Activated CD4-positive, alpha-beta T cell treated with anti-CD3 and anti-CD28 coated beads, Interleukin-2, amount 10 ng/mL, durations not matched to agents 24 days and 14 days (primary cell): Measurements from ENCODE around the gene PPARG. TPM values are rescaled to one million over a fixed set of nuclear protein-coding genes. Genes with fewer than 3 reads are reported as not detected.

Experiments
- DNase-seq: peaks from one replicate; pipeline ENCODE4 v3.0.0; 2022
- H3K27ac Mint-ChIP-seq: one replicate; pipeline ENCODE4 v1.8.0; 2022; ENCODE audit warnings: mild to moderate bottlenecking, mixed read lengths
- H3K27me3 Mint-ChIP-seq: one replicate; pipeline ENCODE4 v1.8.0; 2022; ENCODE audit warnings: mixed read lengths
- H3K36me3 Mint-ChIP-seq: one replicate; pipeline ENCODE4 v1.8.0; 2022; ENCODE audit warnings: low read depth, mild to moderate bottlenecking, mixed read lengths
- H3K4me1 Mint-ChIP-seq: one replicate; pipeline ENCODE4 v1.8.0; 2021; ENCODE audit warnings: mixed read lengths
- H3K4me3 Mint-ChIP-seq: one replicate; pipeline ENCODE4 v1.8.0; 2022; ENCODE audit warnings: mild to moderate bottlenecking, moderate library complexity, mixed read lengths
- H3K9me3 Mint-ChIP-seq: one replicate; pipeline ENCODE4 v1.8.0; 2021; ENCODE audit warnings: mixed read lengths
- intact Hi-C: fragments of 100-400 bp; cut with micrococcal nuclease; formaldehyde crosslinking; loops from one replicate; pipeline ENCODE4 v1.15.1; 2023
- total RNA-seq: library from RNA; stranded (reverse); gene quantifications from 2 replicates; pipeline ENCODE4 v1.2.3, GENCODE V29; 2022

PPARG gene
- total RNA-seq, 1 donor from 2014 or later, result 4.6 TPM

- H3K27me3 Mint-ChIP-seq, result peaks cover 25% of the 10 kb centered on the region
- DNase-seq, result no peak
- intact Hi-C loops, result loop anchor here (5.0 kb wide), 1 partner anchor 213 kb away; no protein-coding TSS in a partner anchor
- no peaks in the 10 kb centered on the region for H3K36me3 Mint-ChIP-seq
- peaks cover 5% of the 10 kb centered on the region for H3K9me3 Mint-ChIP-seq
- peaks cover 5% of the 10 kb centered on the region for H3K4me1 Mint-ChIP-seq
- H3K27ac Mint-ChIP-seq, result no peak overlapping the region
- no peak overlapping the region for H3K4me3 Mint-ChIP-seq
Measured at GRCh38 chr3:12349895-12350811, 61.3 kb downstream of the PPARG start.

GRCh38 chr3:12351145-12351544, 62.3 kb downstream of the PPARG start:
- Mint-ChIP-seq H3K27me3 (peaks cover 20% of the 10 kb centered on the region), H3K4me3 (no peak overlapping the region)
- DNase-seq, result no peak

GRCh38 chr3:12352253-12352652, 63.4 kb downstream of the PPARG start:
- H3K27me3 Mint-ChIP-seq, result peaks cover 22% of the 10 kb centered on the region
- no peak overlapping the region for H3K4me3 Mint-ChIP-seq
- intact Hi-C loops, result loop anchor here (5.0 kb wide), 1 partner anchor 215 kb away; no protein-coding TSS in a partner anchor
- no peak overlapping the region for H3K27ac Mint-ChIP-seq
- H3K9me3 Mint-ChIP-seq, result no peaks in the 10 kb centered on the region
- no peaks in the 10 kb centered on the region for H3K36me3 Mint-ChIP-seq
- DNase-seq, result no peak
- H3K4me1 Mint-ChIP-seq, result no peaks in the 10 kb centered on the region

More at GRCh38 chr3:12351145-12351544, 62.3 kb downstream of the PPARG start:
- no peaks in the 10 kb centered on the region for H3K9me3 Mint-ChIP-seq
- no peaks in the 10 kb centered on the region for H3K4me1 Mint-ChIP-seq
- no peaks in the 10 kb centered on the region for H3K36me3 Mint-ChIP-seq
- intact Hi-C loops, result loop anchor here (5.0 kb wide), 1 partner anchor 214 kb away; no protein-coding TSS in a partner anchor
- no peak overlapping the region for H3K27ac Mint-ChIP-seq

GRCh38 chr3:12352755-12353154, 63.9 kb downstream of the PPARG start:
- Mint-ChIP-seq H3K36me3 (no peaks in the 10 kb centered on the region), H3K27me3 (peaks cover 21% of the 10 kb centered on the region), H3K4me1 (no peaks in the 10 kb centered on the region), H3K9me3 (no peaks in the 10 kb centered on the region), H3K27ac (no peak overlapping the region), H3K4me3 (no peak overlapping the region)
- no peak for DNase-seq
- intact Hi-C loops, result loop anchor here (5.0 kb wide), 1 partner anchor 215 kb away; no protein-coding TSS in a partner anchor

- Mint-ChIP-seq H3K9me3 (no peaks in the 10 kb centered on the region), H3K4me1 (no peaks in the 10 kb centered on the region), H3K36me3 (no peaks in the 10 kb centered on the region), H3K4me3 (no peak overlapping the region), H3K27me3 (peaks cover 15% of the 10 kb centered on the region), H3K27ac (no peak overlapping the region)
- intact Hi-C loops, result loop anchor here (5.0 kb wide), 1 partner anchor 217 kb away; no protein-coding TSS in a partner anchor
- DNase-seq, result no peak
Measured at GRCh38 chr3:12353796-12354525, 65.1 kb downstream of the PPARG start.

- Mint-ChIP-seq H3K27me3 (peaks cover 13% of the 10 kb centered on the region), H3K36me3 (no peaks in the 10 kb centered on the region)
- no peak for DNase-seq
Measured at GRCh38 chr3:12356175-12356574, 67.3 kb downstream of the PPARG start.

GRCh38 chr3:12356996-12357395, 68.1 kb downstream of the PPARG start:
- Mint-ChIP-seq H3K36me3 (no peaks in the 10 kb centered on the region), H3K4me3 (no peak overlapping the region), H3K4me1 (no peaks in the 10 kb centered on the region), H3K27me3 (peaks cover 10% of the 10 kb centered on the region), H3K27ac (no peak overlapping the region), H3K9me3 (no peaks in the 10 kb centered on the region)
- no peak for DNase-seq
- intact Hi-C loops, result no loop called here

More at GRCh38 chr3:12356175-12356574, 67.3 kb downstream of the PPARG start:
- no peaks in the 10 kb centered on the region for H3K4me1 Mint-ChIP-seq
- intact Hi-C loops, result no loop called here
- no peak overlapping the region for H3K27ac Mint-ChIP-seq
- H3K9me3 Mint-ChIP-seq, result no peaks in the 10 kb centered on the region
- no peak overlapping the region for H3K4me3 Mint-ChIP-seq

GRCh38 chr3:12357456-12357855, 68.6 kb downstream of the PPARG start:
- Mint-ChIP-seq H3K4me3 (no peak overlapping the region), H3K4me1 (no peaks in the 10 kb centered on the region), H3K27ac (no peak overlapping the region), H3K36me3 (no peaks in the 10 kb centered on the region), H3K27me3 (peaks cover 9% of the 10 kb centered on the region), H3K9me3 (no peaks in the 10 kb centered on the region)
- no peak for DNase-seq
- intact Hi-C loops, result no loop called here

- Mint-ChIP-seq H3K4me1 (peaks cover 3% of the 10 kb centered on the region), H3K9me3 (no peaks in the 10 kb centered on the region), H3K27me3 (peaks cover 2% of the 10 kb centered on the region), H3K4me3 (no peak overlapping the region), H3K36me3 (no peaks in the 10 kb centered on the region), H3K27ac (no peak overlapping the region)
- intact Hi-C loops, result no loop called here
- no peak for DNase-seq
Measured at GRCh38 chr3:12363397-12364195, 74.7 kb downstream of the PPARG start.

GRCh38 chr3:12367346-12367745, 78.5 kb downstream of the PPARG start:
- Mint-ChIP-seq H3K36me3 (no peaks in the 10 kb centered on the region), H3K4me1 (peaks cover 3% of the 10 kb centered on the region), H3K27ac (no peak overlapping the region), H3K27me3 (peaks cover 11% of the 10 kb centered on the region), H3K9me3 (no peaks in the 10 kb centered on the region), H3K4me3 (no peak overlapping the region)
- no peak for DNase-seq
- intact Hi-C loops, result no loop called here

GRCh38 chr3:12369029-12369428, 80.2 kb downstream of the PPARG start:
- no peaks in the 10 kb centered on the region for H3K9me3 Mint-ChIP-seq
- H3K27ac Mint-ChIP-seq, result no peak overlapping the region
- H3K4me3 Mint-ChIP-seq, result no peak overlapping the region
- H3K27me3 Mint-ChIP-seq, result peaks cover 17% of the 10 kb centered on the region
- H3K36me3 Mint-ChIP-seq, result no peaks in the 10 kb centered on the region
- no peak for DNase-seq
- intact Hi-C loops, result no loop called here
- no peaks in the 10 kb centered on the region for H3K4me1 Mint-ChIP-seq

GRCh38 chr3:12369598-12369997, 80.7 kb downstream of the PPARG start:
- intact Hi-C loops, result no loop called here
- Mint-ChIP-seq H3K9me3 (no peaks in the 10 kb centered on the region), H3K27ac (no peak overlapping the region), H3K4me3 (no peak overlapping the region), H3K36me3 (no peaks in the 10 kb centered on the region), H3K27me3 (peaks cover 19% of the 10 kb centered on the region), H3K4me1 (no peaks in the 10 kb centered on the region)
- DNase-seq, result no peak

GRCh38 chr3:12370758-12371157, 81.9 kb downstream of the PPARG start:
- DNase-seq, result no peak
- Mint-ChIP-seq H3K4me1 (no peaks in the 10 kb centered on the region), H3K36me3 (no peaks in the 10 kb centered on the region), H3K4me3 (no peak overlapping the region), H3K27ac (no peak overlapping the region), H3K27me3 (peaks cover 20% of the 10 kb centered on the region), H3K9me3 (no peaks in the 10 kb centered on the region)
- intact Hi-C loops, result no loop called here
